ENCODE data around the gene IFIT2.

The IFIT2 gene

GRCh38 chr10:89342206-89342958, 40.5 kb downstream of the IFIT2 start:
- TF ChIP-seq CTCF (conservative IDR thresholded peaks at IDR 0.05; ENCODE audit: low read depth, low read length): no peak
- peak overlapping the region; percentile 42 for H3K4me3 ChIP-seq (ENCODE audit: low read depth, low read length)
- DNase-seq (ENCODE audit: low read depth): peak; percentile 98

GRCh38 chr10:89343089-89343767, 41.4 kb downstream of the IFIT2 start:
- no peak overlapping the region for H3K4me3 ChIP-seq (ENCODE audit: low read depth, low read length)
- no peak for TF ChIP-seq CTCF (conservative IDR thresholded peaks at IDR 0.05; ENCODE audit: low read depth, low read length)
- no peak for DNase-seq (ENCODE audit: low read depth)

DNA sequence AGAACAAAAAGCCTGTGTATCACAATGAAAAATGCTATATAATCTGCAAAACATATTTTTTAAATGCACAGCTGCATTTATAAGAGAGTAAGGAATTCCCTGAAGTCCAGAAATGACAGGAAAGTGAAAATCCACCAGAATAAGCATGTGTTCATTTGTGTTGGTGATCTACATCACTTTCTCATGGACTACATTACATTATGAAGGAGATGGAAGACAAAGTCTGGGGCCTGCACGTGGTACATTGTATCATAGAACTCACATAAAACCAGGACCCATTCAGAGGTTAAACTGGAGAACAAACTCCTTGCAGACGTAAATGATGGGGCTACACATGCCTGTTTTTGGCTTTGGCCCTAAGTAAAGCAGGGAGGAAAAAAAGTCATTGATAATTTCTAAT, 42.3 kb downstream of the IFIT2 start:
- DNase-seq (ENCODE audit: low read depth): no peak
- H3K4me3 ChIP-seq (ENCODE audit: low read depth, low read length): no peak overlapping the region
- no peak for TF ChIP-seq CTCF (conservative IDR thresholded peaks at IDR 0.05; ENCODE audit: low read depth, low read length)

- TF ChIP-seq CTCF (conservative IDR thresholded peaks at IDR 0.05; ENCODE audit: low read depth, low read length): no peak
- no peak overlapping the region for H3K4me3 ChIP-seq (ENCODE audit: low read depth, low read length)
- DNase-seq (ENCODE audit: low read depth): no peak
Measured at GRCh38 chr10:89345367-89346000, 43.6 kb downstream of the IFIT2 start.

DNA sequence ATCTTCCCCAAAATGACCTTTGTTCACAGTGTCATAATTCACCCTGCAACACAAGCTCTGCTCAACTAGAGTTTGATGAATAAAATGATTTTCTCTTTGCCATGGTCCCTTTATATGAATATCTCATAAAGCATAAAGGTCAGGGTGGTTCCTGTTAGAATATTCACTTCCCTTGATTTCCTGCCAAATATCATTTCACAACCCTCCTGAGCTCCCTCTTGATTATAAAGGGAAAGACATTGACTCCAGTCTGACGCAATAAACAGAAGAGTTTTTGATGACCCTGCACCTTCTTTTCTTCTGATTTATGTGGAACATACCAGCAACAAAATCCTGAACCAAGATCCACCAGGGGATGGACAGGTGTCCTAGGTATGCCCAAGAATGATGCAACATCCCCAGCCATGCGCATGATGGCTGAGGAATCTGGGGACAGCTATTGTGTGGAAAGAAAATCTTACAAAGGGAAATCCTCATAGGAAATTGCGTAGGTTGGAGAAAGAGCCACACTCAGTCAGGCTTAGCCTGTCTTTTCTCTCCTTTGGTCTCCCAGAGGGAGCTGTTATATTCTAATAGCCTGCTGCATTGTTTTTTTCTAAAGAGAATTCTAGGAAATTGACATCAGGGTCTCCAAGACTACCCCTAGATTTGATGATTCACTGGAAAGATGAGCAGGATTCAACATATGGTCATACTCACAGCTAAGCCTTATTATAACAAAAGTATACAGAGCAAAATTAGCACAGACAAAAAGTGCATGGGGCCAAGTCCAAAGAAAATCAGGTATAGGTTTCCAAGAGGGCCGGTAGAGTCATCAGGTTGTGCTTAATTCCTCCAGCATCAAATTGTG, 44.8 kb downstream of the IFIT2 start:
- DNase-seq (ENCODE audit: low read depth): peak; percentile 83
- no peak for TF ChIP-seq CTCF (conservative IDR thresholded peaks at IDR 0.05; ENCODE audit: low read depth, low read length)

DNA sequence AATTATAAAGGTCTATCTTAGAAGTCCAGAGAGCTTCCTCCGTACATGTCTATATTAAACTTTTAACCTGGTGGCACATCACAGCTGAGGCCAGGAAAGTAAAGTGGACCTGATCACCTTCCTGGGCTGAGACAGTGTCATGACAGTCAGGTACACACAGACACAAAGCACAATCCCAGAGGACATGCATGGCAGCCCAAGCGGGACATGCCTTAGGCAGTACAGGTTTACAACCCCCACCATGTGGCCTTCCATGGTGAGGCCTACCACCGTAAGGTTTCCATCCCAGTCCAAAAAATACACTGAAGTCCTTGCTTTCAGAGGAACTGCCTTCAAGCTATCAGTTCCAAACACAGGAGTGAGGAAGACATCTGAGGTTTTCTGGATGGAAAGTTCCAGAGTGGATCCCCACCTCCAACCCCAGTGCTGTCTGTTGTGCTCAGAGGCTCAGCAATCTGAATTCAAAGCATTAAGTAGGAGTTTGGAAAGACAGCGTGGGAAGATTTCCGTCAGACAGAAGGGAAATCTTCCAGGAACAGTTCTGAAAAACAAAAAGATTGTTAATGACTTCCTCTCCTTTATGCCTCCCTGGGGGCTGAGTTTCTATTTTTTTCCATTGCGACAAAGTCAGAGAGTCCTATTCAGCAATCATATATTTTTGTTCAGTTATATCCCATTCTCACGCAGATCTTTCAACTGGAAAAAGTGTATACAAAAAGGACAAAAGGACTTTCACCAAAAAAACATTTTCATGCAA, 46.0 kb downstream of the IFIT2 start:
- TF ChIP-seq CTCF (conservative IDR thresholded peaks at IDR 0.05; ENCODE audit: low read depth, low read length): no peak
- no peak overlapping the region for H3K4me3 ChIP-seq (ENCODE audit: low read depth, low read length)
- no peak for DNase-seq (ENCODE audit: low read depth)

More for the DNA sequence above, 44.8 kb downstream of the IFIT2 start:
- H3K4me3 ChIP-seq (ENCODE audit: low read depth, low read length): no peak overlapping the region
